Stimulated activated CD8-positive, alpha-beta memory T cell treated with anti-CD3 and anti-CD28 coated beads, Interleukin-2, amount 100 ng/mL, for 48 hours (primary cell): Measurements from ENCODE around the gene RAB4A.
"Not testable (repeated sequence)": the region's sequence is repeated elsewhere in the genome, so short reads cannot be mapped to it uniquely, and the experiment has no call there.

Source experiments
- DNase-seq, 2 donors: peaks; one replicate each; pipeline ENCODE4 v3.0.0-alpha.2; 2020; ENCODE audit warnings: low read depth in 2 of 2

Gene RAB4A

GRCh38 chr1:229298420-229298819, 27.5 kb downstream of the RAB4A start:
- no peak for DNase-seq

- no peak for DNase-seq
Measured at GRCh38 chr1:229298887-229299503, 28.1 kb downstream of the RAB4A start.

GRCh38 chr1:229300099-229300757, 29.3 kb downstream of the RAB4A start:
- DNase-seq = no peak

- no peak for DNase-seq
Measured at GRCh38 chr1:229302740-229303139, 31.8 kb downstream of the RAB4A start.

GRCh38 chr1:229303855-229304254, 32.9 kb downstream of the RAB4A start:
- DNase-seq = no peak

GRCh38 chr1:229305392-229305791, 34.5 kb downstream of the RAB4A start:
- no peak for DNase-seq

GRCh38 chr1:229309074-229309473, 38.2 kb downstream of the RAB4A start:
- DNase-seq = no peak

- no peak for DNase-seq
Measured at GRCh38 chr1:229309684-229310083, 38.8 kb downstream of the RAB4A start.

- DNase-seq = no peak
Measured at GRCh38 chr1:229310833-229311232, 39.9 kb downstream of the RAB4A start.

GRCh38 chr1:229316166-229316565, 45.3 kb downstream of the RAB4A start:
- no peak for DNase-seq

- DNase-seq = no peak
Measured at GRCh38 chr1:229318056-229318455, 47.1 kb downstream of the RAB4A start.

- DNase-seq = no peak
Measured at GRCh38 chr1:229319487-229319886, 48.6 kb downstream of the RAB4A start.

- no peak for DNase-seq
Measured at GRCh38 chr1:229323201-229323600, 52.3 kb downstream of the RAB4A start.

GRCh38 chr1:229323885-229324553, 53.1 kb downstream of the RAB4A start:
- no peak for DNase-seq

- DNase-seq = no peak
Measured at GRCh38 chr1:229325401-229325800, 54.5 kb downstream of the RAB4A start.

- no peak for DNase-seq
Measured at GRCh38 chr1:229325853-229326487, 55.1 kb downstream of the RAB4A start.

GRCh38 chr1:229326601-229327000, 55.7 kb downstream of the RAB4A start:
- DNase-seq = no peak

GRCh38 chr1:229327765-229328164, 56.9 kb downstream of the RAB4A start:
- not testable (repeated sequence) for DNase-seq

GRCh38 chr1:229328598-229329362, 57.9 kb downstream of the RAB4A start:
- no peak for DNase-seq

- DNase-seq = no peak
Measured at GRCh38 chr1:229334269-229334668, 63.4 kb downstream of the RAB4A start.

- DNase-seq = no peak
Measured at GRCh38 chr1:229334716-229335115, 63.8 kb downstream of the RAB4A start.

- DNase-seq = no peak
Measured at GRCh38 chr1:229336345-229336744, 65.4 kb downstream of the RAB4A start.
